Uterus (tissue), 4 donors: ENCODE results near the gene CTNND2. TPM values are rescaled to one million over a fixed set of nuclear protein-coding genes. Genes with fewer than 3 reads are reported as not detected.

ENCODE experiments used
- DNase-seq, 2 donors: peaks; one replicate each; pipeline ENCODE4 v3.0.0-alpha.2; 2019 to 2020
- H3K27ac ChIP-seq, 2 donors: fragments of 200-600 bp; sonication (generic); 1 replicate in 1 of 2; 2 replicates in 1 of 2; pipeline ENCODE4 v1.5.1; 2016 to 2018
- H3K27me3 ChIP-seq, 2 donors: fragments of 200-600 bp; sonication (generic); one replicate each; pipeline ENCODE4 v1.5.1; 2018 to 2019; ENCODE audit warnings: control low read depth in 1 of 2
- H3K36me3 ChIP-seq, 2 donors: fragments of 200-600 bp; sonication (generic); one replicate each; pipeline ENCODE4 v1.5.1; 2019; ENCODE audit warnings: control low read depth in 1 of 2
- H3K4me1 ChIP-seq, 2 donors: fragments of 200-600 bp; sonication (generic); one replicate each; pipeline ENCODE4 v1.5.1; 2018 to 2019; ENCODE audit warnings: control low read depth in 1 of 2
- H3K4me3 ChIP-seq, 2 donors: fragments of 200-600 bp; sonication (generic); 1 replicate in 1 of 2; 2 replicates in 1 of 2; pipeline ENCODE4 v1.5.1; 2018 to 2019; ENCODE audit warnings: mild to moderate bottlenecking in 1 of 2
- H3K9me3 ChIP-seq, 2 donors: fragments of 200-600 bp; sonication (generic); one replicate each; pipeline ENCODE4 v1.5.1; 2019; ENCODE audit warnings: control low read depth in 1 of 2
- POLR2A ChIP-seq, 2 donors: fragments of 450-650 bp; IDR thresholded peaks; one replicate each; pipeline ENCODE4 v1.6.1; 2016; ENCODE audit warnings: antibody characterized with exemption in 2 of 2, mild to moderate bottlenecking in 1 of 2, moderate library complexity in 1 of 2
- intact Hi-C: fragments of 100-400 bp; cut with DNase I; formaldehyde crosslinking; loops from one replicate; pipeline ENCODE4 v1.15.1; 2023; ENCODE audit warnings: low total_unique reads
- total RNA-seq, 4 donors: library from RNA; depleted of rRNA in 3 of 4; stranded (reverse); fragments of >200 nt in 3 of 4; gene quantifications; one replicate each; pipeline versions ENCODE4 v1.1.0 to v1.2.4, GENCODE V29; 2014 to 2023
- TF ChIP-seq, protein P1 (sequence below), 4 experiments: fragments of 200-600 bp in 2 of 4; fragments of 450-650 bp in 2 of 4; sonication (generic) in 2 of 4; IDR thresholded peaks; one replicate each; pipeline ENCODE4 v1.5.1; 2016 to 2019; ENCODE audit warnings: antibody characterized with exemption in 4 of 4, mild to moderate bottlenecking in 2 of 4, moderate library complexity in 1 of 4
- donor health status: DM: yes; HTN: yes; CAD: no.

Gene CTNND2
- total RNA-seq, 4 donors from 2014 or later: 0.49 to 1.2 TPM; not detected in 2

GRCh38 chr5:11334404-11334803 lies 569.8 kb downstream of the CTNND2 start:
- intact Hi-C loops: no loop called here
- Histone ChIP-seq H3K27ac (no peak overlapping the region), H3K27me3 (no peaks in the 10 kb centered on the region), H3K9me3 (no peaks in the 10 kb centered on the region), H3K4me1 (no peaks in the 10 kb centered on the region), H3K4me3 (no peak overlapping the region), H3K36me3 (no peaks in the 10 kb centered on the region)
- TF ChIP-seq, protein P1, sequence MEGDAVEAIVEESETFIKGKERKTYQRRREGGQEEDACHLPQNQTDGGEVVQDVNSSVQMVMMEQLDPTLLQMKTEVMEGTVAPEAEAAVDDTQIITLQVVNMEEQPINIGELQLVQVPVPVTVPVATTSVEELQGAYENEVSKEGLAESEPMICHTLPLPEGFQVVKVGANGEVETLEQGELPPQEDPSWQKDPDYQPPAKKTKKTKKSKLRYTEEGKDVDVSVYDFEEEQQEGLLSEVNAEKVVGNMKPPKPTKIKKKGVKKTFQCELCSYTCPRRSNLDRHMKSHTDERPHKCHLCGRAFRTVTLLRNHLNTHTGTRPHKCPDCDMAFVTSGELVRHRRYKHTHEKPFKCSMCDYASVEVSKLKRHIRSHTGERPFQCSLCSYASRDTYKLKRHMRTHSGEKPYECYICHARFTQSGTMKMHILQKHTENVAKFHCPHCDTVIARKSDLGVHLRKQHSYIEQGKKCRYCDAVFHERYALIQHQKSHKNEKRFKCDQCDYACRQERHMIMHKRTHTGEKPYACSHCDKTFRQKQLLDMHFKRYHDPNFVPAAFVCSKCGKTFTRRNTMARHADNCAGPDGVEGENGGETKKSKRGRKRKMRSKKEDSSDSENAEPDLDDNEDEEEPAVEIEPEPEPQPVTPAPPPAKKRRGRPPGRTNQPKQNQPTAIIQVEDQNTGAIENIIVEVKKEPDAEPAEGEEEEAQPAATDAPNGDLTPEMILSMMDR (IDR thresholded peaks at IDR 0.05): no peak
- TF ChIP-seq POLR2A (IDR thresholded peaks at IDR 0.05): no peak
- no peak for DNase-seq

DNA sequence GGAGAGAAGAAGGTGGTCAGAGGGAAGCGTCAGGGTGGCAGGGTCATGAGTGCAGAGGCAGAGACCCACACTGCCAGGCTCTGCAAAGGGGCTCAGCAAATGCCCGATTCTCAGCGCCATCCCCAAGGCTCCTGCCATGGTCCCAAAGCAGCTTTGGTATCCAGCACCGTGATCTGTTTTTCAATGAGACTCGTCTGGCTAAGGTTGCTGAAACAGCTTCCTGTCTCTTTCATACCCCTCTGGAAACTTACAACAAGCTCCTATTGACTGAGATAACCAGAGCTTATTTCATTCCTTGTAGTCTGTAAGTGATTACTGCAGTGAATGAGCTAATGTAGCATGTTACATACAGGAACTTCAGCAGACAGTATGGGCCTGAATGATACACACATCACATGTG lies 574.6 kb downstream of the CTNND2 start:
- DNase-seq: no peak
- Histone ChIP-seq H3K36me3 (no peaks in the 10 kb centered on the region), H3K9me3 (no peaks in the 10 kb centered on the region), H3K27me3 (no peaks in the 10 kb centered on the region), H3K27ac (no peak overlapping the region), H3K4me1 (no peaks in the 10 kb centered on the region), H3K4me3 (no peak overlapping the region)
- TF ChIP-seq POLR2A (IDR thresholded peaks at IDR 0.05): no peak
- TF ChIP-seq, protein P1 (IDR thresholded peaks at IDR 0.05): no peak
- intact Hi-C loops: no loop called here

DNA sequence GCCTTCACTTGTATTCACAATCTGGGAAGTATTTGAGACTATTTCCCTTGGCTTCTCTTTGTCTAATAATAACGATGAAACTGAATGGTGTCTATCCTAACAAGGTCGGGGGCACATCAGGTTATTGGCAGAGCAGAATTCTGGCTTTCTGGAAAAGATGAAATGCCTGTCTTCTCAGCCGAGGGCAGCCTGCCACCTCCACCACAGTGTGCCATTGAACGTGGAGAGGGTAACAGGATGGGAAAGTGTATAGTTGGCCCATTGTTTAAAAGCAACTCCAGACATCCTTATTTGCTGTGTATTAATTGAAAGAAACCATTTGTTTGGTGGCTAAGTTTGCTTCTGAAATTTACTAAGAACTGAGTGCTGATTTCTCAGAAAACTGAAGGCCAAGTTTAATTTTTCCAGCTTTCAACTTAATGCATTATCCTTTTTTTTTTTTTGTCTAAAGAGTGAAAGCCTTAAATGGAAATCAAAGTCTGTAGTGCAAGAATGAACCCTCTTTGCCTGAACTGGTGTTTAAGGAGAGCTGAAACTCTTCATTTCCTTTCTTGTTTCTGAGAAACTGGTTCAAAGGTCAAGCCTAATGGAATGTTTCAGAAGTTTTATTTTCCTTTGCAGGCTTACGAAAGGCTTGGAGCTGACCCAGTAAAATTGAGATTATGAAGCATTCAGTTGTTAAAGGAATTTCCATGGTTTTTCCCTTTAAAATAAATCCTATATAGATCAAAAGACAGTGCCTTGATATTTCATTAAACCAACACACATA lies 579.5 kb downstream of the CTNND2 start:
- Histone ChIP-seq H3K27me3 (no peaks in the 10 kb centered on the region), H3K9me3 (no peaks in the 10 kb centered on the region), H3K4me1 (no peaks in the 10 kb centered on the region), H3K36me3 (no peaks in the 10 kb centered on the region), H3K4me3 (no peak overlapping the region), H3K27ac (no peak overlapping the region)
- intact Hi-C loops: no loop called here
- DNase-seq: no peak
- no peak for TF ChIP-seq POLR2A (IDR thresholded peaks at IDR 0.05)
- TF ChIP-seq, protein P1 (IDR thresholded peaks at IDR 0.05): no peak

- no peak for TF ChIP-seq POLR2A (IDR thresholded peaks at IDR 0.05)
- TF ChIP-seq, protein P1 (IDR thresholded peaks at IDR 0.05): no peak
- Histone ChIP-seq H3K36me3 (no peaks in the 10 kb centered on the region), H3K4me3 (no peak overlapping the region), H3K27me3 (no peaks in the 10 kb centered on the region), H3K9me3 (no peaks in the 10 kb centered on the region), H3K4me1 (no peaks in the 10 kb centered on the region), H3K27ac (no peak overlapping the region)
- intact Hi-C loops: no loop called here
- DNase-seq: no peak
Measured at GRCh38 chr5:11323761-11324160, 580.5 kb downstream of the CTNND2 start.

- H3K4me3 ChIP-seq: no peak overlapping the region
- intact Hi-C loops: no loop called here
- no peaks in the 10 kb centered on the region for H3K27me3 ChIP-seq
- no peak for DNase-seq
- no peak overlapping the region for H3K27ac ChIP-seq
- H3K9me3 ChIP-seq: no peaks in the 10 kb centered on the region
- TF ChIP-seq, protein P1 (IDR thresholded peaks at IDR 0.05): no peak
- no peak for TF ChIP-seq POLR2A (IDR thresholded peaks at IDR 0.05)
- no peaks in the 10 kb centered on the region for H3K4me1 ChIP-seq
- H3K36me3 ChIP-seq: no peaks in the 10 kb centered on the region
Measured at GRCh38 chr5:11322133-11322532, 582.1 kb downstream of the CTNND2 start.
